K562 (cell line): ENCODE measurements around the gene PRSS8. TPM values are rescaled to one million over a fixed set of nuclear protein-coding genes. Genes with fewer than 3 reads are reported as not detected.

Source experiments
- EGR1 ChIP-seq: fragments of 450-650 bp; conservative IDR thresholded peaks from 2 replicates; pipeline ENCODE4 v1.6.1; 2017; ENCODE audit warnings: mild to moderate bottlenecking
- EP300 ChIP-seq: IDR thresholded peaks from 2 replicates; pipeline ENCODE4 v1.6.1; 2012; ENCODE audit warnings: low read length, improper control_type of control experiment
- HMBOX1 ChIP-seq: sonication (generic); IDR thresholded peaks from 2 replicates; pipeline ENCODE4 v1.6.1; 2016
- KLF1 ChIP-seq: fragments of 450-650 bp; IDR thresholded peaks from 2 replicates; pipeline ENCODE4 v1.6.1; 2016; ENCODE audit warnings: missing genetic modification characterization, missing compliant biosample characterization
- KLF10 ChIP-seq: fragments of 250-450 bp; sonication (Bioruptor Pico); IDR thresholded peaks from 2 replicates; pipeline ENCODE4 v1.6.1; 2021; ENCODE audit warnings: matching md5 sums
- LCOR ChIP-seq: sonication (generic); formaldehyde crosslinking; IDR thresholded peaks from 2 replicates; pipeline ENCODE4 v1.8.0; 2022; ENCODE audit warnings: mild to moderate bottlenecking, missing genetic modification reagents
- MED1 ChIP-seq: sonication (generic); formaldehyde crosslinking; IDR thresholded peaks from 2 replicates; pipeline ENCODE4 v1.8.1; 2023; ENCODE audit warnings: missing genetic modification reagents, borderline replicate concordance
- MLLT1 ChIP-seq, 2 experiments: fragments of 450-650 bp; IDR thresholded peaks; 2 replicates each; pipeline ENCODE4 v1.6.1; 2016
- NR1H2 ChIP-seq: sonication (generic); formaldehyde crosslinking; IDR thresholded peaks from 2 replicates; pipeline ENCODE4 v1.4.0; 2020; ENCODE audit warnings: mild to moderate bottlenecking, missing genetic modification reagents
- RBM39 ChIP-seq: fragments of 200-400 bp; formaldehyde crosslinking; optimal IDR thresholded peaks from 2 replicates; pipeline ENCODE3; 2018; ENCODE audit warnings: low read depth, low read length
- SP1 ChIP-seq: sonication (generic); formaldehyde crosslinking; IDR thresholded peaks from 2 replicates; pipeline ENCODE4 v1.8.1; 2022; ENCODE audit warnings: mild to moderate bottlenecking, missing genetic modification reagents
- ZNF12 ChIP-seq: sonication (generic); formaldehyde crosslinking; IDR thresholded peaks from 2 replicates; pipeline ENCODE4 v1.4.0; 2020; ENCODE audit warnings: mild to moderate bottlenecking, missing genetic modification reagents
- ZNF146 ChIP-seq: IDR thresholded peaks from one replicate; pipeline ENCODE4 v1.6.1; 2018; ENCODE audit warnings: missing compliant biosample characterization; ENCODE audit not compliant: unreplicated experiment
- ZNF609 ChIP-seq: sonication (generic); formaldehyde crosslinking; IDR thresholded peaks from 2 replicates; pipeline ENCODE4 v1.8.1; 2023; ENCODE audit warnings: missing genetic modification reagents, mild to moderate bottlenecking, borderline replicate concordance
- polyA plus RNA-seq, 8 experiments: library from polyadenylated mRNA; depleted of rRNA in 4 of 8; stranded (reverse) in 5 of 8; unstranded in 3 of 8; fragments of >200 nt; fragmentation: Nextera tagmentation in 2 of 8; fragmentation: Illumina TruSeq in 1 of 8; extraction: Ambion mirVana in 2 of 8; extraction: Trizol in 1 of 8; gene quantifications; 2 replicates each; pipeline versions ENCODE4 v1.2.1 to v1.2.3, GENCODE V29; 2011 to 2014; ENCODE audit warnings: inconsistent platforms in 1 of 8, missing spikeins in 1 of 8
- total RNA-seq, 7 experiments: library from RNA; depleted of rRNA in 6 of 7; stranded (reverse); fragments of >200 nt in 6 of 7; fragmentation: Illumina TruSeq in 2 of 7; extraction: Trizol in 2 of 7; gene quantifications; 2 replicates each; pipeline versions ENCODE4 v1.2.1 to v1.2.3, GENCODE V29; 2011 to 2021; ENCODE audit warnings: low replicate concordance in 1 of 7
- TF ChIP-seq, protein P1 (sequence below), 2 experiments: IDR thresholded peaks in 1 of 2; conservative IDR thresholded peaks in 1 of 2; 2 replicates each; pipeline ENCODE4 v1.6.1; 2016; ENCODE audit warnings: low read depth in 2 of 2, mild to moderate bottlenecking in 1 of 2, missing compliant biosample characterization in 1 of 2, missing genetic modification characterization in 1 of 2, moderate library complexity in 1 of 2
- TF ChIP-seq, protein P2 (sequence below): IDR thresholded peaks from 2 replicates; pipeline ENCODE4 v1.6.1; 2012; ENCODE audit warnings: low read depth, low read length, improper control_type of control experiment, borderline replicate concordance

Gene PRSS8
- total and polyA plus RNA-seq, 9 of the 15 experiments (the other 6 are each of a cell fraction or from before 2014, with no cell fraction given), result 0.25 to 3.9 (median 1.3) TPM; not detected in 1

GRCh38 chr16:31105677-31106213, 29.8 kb downstream of the PRSS8 start (continued):
- TF ChIP-seq, protein P1, sequence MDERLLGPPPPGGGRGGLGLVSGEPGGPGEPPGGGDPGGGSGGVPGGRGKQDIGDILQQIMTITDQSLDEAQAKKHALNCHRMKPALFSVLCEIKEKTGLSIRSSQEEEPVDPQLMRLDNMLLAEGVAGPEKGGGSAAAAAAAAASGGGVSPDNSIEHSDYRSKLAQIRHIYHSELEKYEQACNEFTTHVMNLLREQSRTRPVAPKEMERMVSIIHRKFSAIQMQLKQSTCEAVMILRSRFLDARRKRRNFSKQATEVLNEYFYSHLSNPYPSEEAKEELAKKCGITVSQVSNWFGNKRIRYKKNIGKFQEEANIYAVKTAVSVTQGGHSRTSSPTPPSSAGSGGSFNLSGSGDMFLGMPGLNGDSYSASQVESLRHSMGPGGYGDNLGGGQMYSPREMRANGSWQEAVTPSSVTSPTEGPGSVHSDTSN (CRISPR knock-in tag; IDR thresholded peaks at IDR 0.05; ENCODE audit: low read depth), result no peak
- TF ChIP-seq, protein P1 (tag; conservative IDR thresholded peaks at IDR 0.05; ENCODE audit: low read depth), result no peak
- peak; percentile 82 for TF ChIP-seq EP300
- TF ChIP-seq LCOR (CRISPR knock-in tag), result no peak
- TF ChIP-seq RBM39, result no peak
- no peak for TF ChIP-seq MED1
- TF ChIP-seq, protein P2, sequence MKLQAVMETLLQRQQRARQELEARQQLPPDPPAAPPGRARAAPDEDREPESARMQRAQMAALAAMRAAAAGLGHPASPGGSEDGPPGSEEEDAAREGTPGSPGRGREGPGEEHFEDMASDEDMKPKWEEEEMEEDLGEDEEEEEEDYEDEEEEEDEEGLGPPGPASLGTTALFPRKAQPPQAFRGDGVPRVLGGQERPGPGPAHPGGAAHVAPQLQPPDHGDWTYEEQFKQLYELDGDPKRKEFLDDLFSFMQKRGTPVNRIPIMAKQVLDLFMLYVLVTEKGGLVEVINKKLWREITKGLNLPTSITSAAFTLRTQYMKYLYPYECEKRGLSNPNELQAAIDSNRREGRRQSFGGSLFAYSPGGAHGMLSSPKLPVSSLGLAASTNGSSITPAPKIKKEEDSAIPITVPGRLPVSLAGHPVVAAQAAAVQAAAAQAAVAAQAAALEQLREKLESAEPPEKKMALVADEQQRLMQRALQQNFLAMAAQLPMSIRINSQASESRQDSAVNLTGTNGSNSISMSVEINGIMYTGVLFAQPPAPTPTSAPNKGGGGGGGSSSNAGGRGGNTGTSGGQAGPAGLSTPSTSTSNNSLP, result no peak
- TF ChIP-seq SP1 (CRISPR knock-in tag), result no peak
- TF ChIP-seq ZNF146 (CRISPR knock-in tag), result no peak
- TF ChIP-seq ZNF609, result no peak
- no peak for TF ChIP-seq HMBOX1
- TF ChIP-seq ZNF12 (CRISPR knock-in tag), result no peak
- TF ChIP-seq KLF10 (CRISPR knock-in tag), result no peak
- peak in 1 of 2 experiments; percentile 70; a peak in 2 of 4 replicates for TF ChIP-seq MLLT1 (IDR thresholded peaks at IDR 0.05)
- TF ChIP-seq NR1H2 (CRISPR knock-in tag), result no peak
- TF ChIP-seq EGR1, result peak; percentile 69
- no peak for TF ChIP-seq KLF1 (tag)
